Natural killer cell treated with Interleukin-12 subunit alpha and Interleukin-12 subunit beta and Interleukin-15 and Interleukin-18, amount 100 ng/mL, for 72 hours (primary cell): Measurements from ENCODE around the gene ANKRD50. TPM values are rescaled to one million over a fixed set of nuclear protein-coding genes. Genes with fewer than 3 reads are reported as not detected.

Experiments
- ATAC-seq, 2 donors: fragments of 150-1000 bp; cut with Tn5 transposase in 1 of 2; sonication (Bioruptor Pico), chemical (Tn5 transposase) in 1 of 2; 2 replicates each; pipeline ENCODE4 v1.10.0; 2021
- DNase-seq: peaks from one replicate; pipeline ENCODE4 v3.0.0; 2022; ENCODE audit warnings: low spot score
- H3K27ac Mint-ChIP-seq, 2 donors: 1 replicate in 1 of 2; 2 replicates in 1 of 2; pipeline ENCODE4 v1.8.0; 2022; ENCODE audit warnings: mixed read lengths in 2 of 2, mild to moderate bottlenecking in 1 of 2, moderate library complexity in 1 of 2
- H3K27me3 Mint-ChIP-seq, 2 donors: 1 replicate in 1 of 2; 2 replicates in 1 of 2; pipeline ENCODE4 v1.8.0; 2022; ENCODE audit warnings: mixed read lengths in 2 of 2
- H3K36me3 Mint-ChIP-seq: one replicate; pipeline ENCODE4 v1.8.0; 2022; ENCODE audit warnings: mixed read lengths
- H3K4me1 Mint-ChIP-seq, 2 donors: 1 replicate in 1 of 2; 2 replicates in 1 of 2; pipeline ENCODE4 v1.8.0; 2022; ENCODE audit warnings: low read depth in 2 of 2, mixed read lengths in 2 of 2, mild to moderate bottlenecking in 1 of 2
- H3K4me3 Mint-ChIP-seq: one replicate; pipeline ENCODE4 v1.8.0; 2022; ENCODE audit warnings: mixed read lengths
- H3K9me3 Mint-ChIP-seq: 2 replicates; pipeline ENCODE4 v1.8.0; 2022; ENCODE audit warnings: mixed read lengths
- total RNA-seq, 2 donors: library from RNA; stranded (reverse); gene quantifications; one replicate each; pipeline ENCODE4 v1.2.3, GENCODE V29; 2022

The ANKRD50 gene
- total RNA-seq, 2 donors from 2014 or later, result 0.42 to 0.71 TPM

- Mint-ChIP-seq H3K4me1 (no peaks in the 10 kb centered on the region), H3K4me3 (no peak overlapping the region), H3K27ac (no peak overlapping the region), H3K36me3 (no peaks in the 10 kb centered on the region), H3K27me3 (peaks cover 4 to 24% of the 10 kb centered on the region in 2 donors), H3K9me3 (no peaks in the 10 kb centered on the region)
- ATAC-seq, result no peak
- no peak for DNase-seq
Observed at GRCh38 chr4:124726269-124726668, 13.7 kb upstream of the ANKRD50 start.

DNA sequence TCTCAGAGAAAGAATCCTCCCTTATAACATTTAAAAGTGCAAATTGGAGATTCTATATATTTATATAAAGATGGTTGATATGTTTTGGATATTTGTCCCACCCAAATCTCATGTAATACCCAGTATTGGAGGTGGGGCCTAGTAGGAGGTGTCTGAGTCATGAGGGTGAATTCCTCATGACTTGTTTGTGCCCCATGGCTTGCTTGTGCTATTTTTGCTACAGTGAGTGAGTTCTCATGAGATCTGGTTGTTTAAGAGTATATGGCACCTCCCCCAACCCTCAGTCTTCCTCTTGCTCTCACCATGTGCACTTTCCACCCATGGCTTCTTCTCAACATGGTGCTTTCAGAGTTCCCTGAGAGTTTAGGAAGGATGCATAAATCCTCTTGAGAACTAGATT is 9.5 kb upstream of the ANKRD50 start:
- no peaks in the 10 kb centered on the region for H3K9me3 Mint-ChIP-seq
- peaks cover 0 to 17% of the 10 kb centered on the region in 2 donors for H3K27me3 Mint-ChIP-seq
- ATAC-seq, result no peak
- no peak overlapping the region for H3K27ac Mint-ChIP-seq
- H3K36me3 Mint-ChIP-seq, result no peaks in the 10 kb centered on the region
- no peaks in the 10 kb centered on the region for H3K4me1 Mint-ChIP-seq
- DNase-seq, result no peak
- no peak overlapping the region for H3K4me3 Mint-ChIP-seq

GRCh38 chr4:124717101-124717500 is 4.6 kb upstream of the ANKRD50 start:
- no peaks in the 10 kb centered on the region for H3K27me3 Mint-ChIP-seq
- peaks cover 4 to 5% of the 10 kb centered on the region in 2 donors for H3K4me1 Mint-ChIP-seq
- no peak overlapping the region for H3K4me3 Mint-ChIP-seq
- H3K27ac Mint-ChIP-seq, result no peak overlapping the region
- no peak for ATAC-seq
- H3K9me3 Mint-ChIP-seq, result no peaks in the 10 kb centered on the region
- DNase-seq, result no peak
- no peaks in the 10 kb centered on the region for H3K36me3 Mint-ChIP-seq

GRCh38 chr4:124713185-124713592 is 657 bp upstream of the ANKRD50 start:
- Mint-ChIP-seq H3K4me1 (peaks cover 9 to 11% of the 10 kb centered on the region in 2 donors), H3K9me3 (no peaks in the 10 kb centered on the region), H3K27me3 (peaks cover 0 to 4% of the 10 kb centered on the region in 2 donors), H3K4me3 (peak overlapping the region; percentile 87), H3K27ac (peak overlapping the region; percentile 37 to 50), H3K36me3 (no peaks in the 10 kb centered on the region)
- ATAC-seq (no peak), DNase-seq (no peak)

DNA sequence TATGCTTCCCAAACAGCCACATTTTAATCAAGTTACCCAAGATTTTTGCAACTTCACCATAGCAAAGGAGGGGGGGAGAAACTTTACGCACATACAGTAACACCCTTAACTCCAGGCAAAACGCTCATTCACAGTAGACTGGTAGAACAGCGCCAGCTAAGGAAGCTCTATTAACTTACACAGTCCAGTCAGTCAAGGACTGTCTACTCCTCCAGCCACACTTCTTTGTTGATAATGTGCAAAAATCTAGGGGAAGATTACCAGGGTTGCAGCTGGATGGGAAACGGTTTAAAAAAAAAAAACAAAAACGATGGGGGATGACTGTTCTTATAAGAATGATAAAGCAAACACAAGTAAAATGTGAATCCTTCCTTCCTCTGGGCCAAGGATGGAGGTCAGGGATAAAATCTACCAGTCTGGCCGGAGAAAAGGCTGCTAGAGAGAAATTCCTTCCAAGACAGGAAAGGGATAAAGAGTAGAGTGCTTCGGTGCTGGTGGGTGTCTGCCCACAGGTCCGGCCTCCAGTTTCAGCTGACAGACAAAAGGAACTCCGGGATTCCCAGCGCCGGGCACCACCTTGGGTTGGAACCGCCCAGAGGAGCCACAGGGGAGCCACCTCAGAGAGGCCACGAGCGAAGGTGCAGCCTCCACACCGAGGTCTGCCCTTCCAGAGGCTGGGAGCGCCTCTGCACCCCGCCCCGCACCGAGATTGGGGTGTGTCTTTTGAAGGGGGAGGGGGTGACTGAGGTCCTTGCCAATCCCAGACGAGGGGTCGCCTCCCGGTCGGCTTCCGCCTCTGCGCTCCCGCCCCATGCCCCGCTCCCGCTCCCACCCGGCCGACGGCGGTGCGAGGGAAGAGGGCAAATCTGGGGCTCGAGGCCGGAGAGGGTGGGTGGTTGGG is 811 bp downstream of the ANKRD50 start:
- ATAC-seq (peak; percentile 17 to 33), DNase-seq (no peak)
- H3K4me3 Mint-ChIP-seq, result no peak overlapping the region
- H3K36me3 Mint-ChIP-seq, result no peaks in the 10 kb centered on the region
- peak overlapping the region in 1 of 2 donors; percentile 54 for H3K27ac Mint-ChIP-seq
- peaks cover 0 to 4% of the 10 kb centered on the region in 2 donors for H3K27me3 Mint-ChIP-seq
- H3K9me3 Mint-ChIP-seq, result no peaks in the 10 kb centered on the region
- H3K4me1 Mint-ChIP-seq, result peaks cover 9 to 11% of the 10 kb centered on the region in 2 donors

DNA sequence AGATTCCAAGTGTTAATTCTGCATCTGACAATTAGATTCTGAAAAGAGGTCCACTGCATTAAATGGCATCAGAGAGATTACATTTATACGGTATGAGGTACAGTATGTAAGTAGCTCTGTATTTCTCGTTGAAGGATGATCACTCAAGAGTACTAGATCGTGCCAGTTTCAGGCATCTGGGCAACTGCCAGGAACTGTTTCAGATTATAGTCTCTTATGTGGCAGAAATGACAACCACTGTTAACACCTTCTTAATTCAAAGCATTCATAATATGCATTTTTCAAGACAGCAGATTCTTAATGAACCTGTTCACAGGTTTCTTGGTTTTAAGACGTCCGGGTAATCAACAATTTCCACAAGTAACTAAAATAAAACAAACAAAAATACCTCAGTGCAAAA is 1.6 kb downstream of the ANKRD50 start:
- H3K4me3 Mint-ChIP-seq, result no peak overlapping the region
- H3K36me3 Mint-ChIP-seq, result no peaks in the 10 kb centered on the region
- H3K27me3 Mint-ChIP-seq, result peaks cover 0 to 4% of the 10 kb centered on the region in 2 donors
- no peak for ATAC-seq
- peaks cover 9 to 11% of the 10 kb centered on the region in 2 donors for H3K4me1 Mint-ChIP-seq
- H3K27ac Mint-ChIP-seq, result no peak overlapping the region
- H3K9me3 Mint-ChIP-seq, result no peaks in the 10 kb centered on the region
- no peak for DNase-seq

DNA sequence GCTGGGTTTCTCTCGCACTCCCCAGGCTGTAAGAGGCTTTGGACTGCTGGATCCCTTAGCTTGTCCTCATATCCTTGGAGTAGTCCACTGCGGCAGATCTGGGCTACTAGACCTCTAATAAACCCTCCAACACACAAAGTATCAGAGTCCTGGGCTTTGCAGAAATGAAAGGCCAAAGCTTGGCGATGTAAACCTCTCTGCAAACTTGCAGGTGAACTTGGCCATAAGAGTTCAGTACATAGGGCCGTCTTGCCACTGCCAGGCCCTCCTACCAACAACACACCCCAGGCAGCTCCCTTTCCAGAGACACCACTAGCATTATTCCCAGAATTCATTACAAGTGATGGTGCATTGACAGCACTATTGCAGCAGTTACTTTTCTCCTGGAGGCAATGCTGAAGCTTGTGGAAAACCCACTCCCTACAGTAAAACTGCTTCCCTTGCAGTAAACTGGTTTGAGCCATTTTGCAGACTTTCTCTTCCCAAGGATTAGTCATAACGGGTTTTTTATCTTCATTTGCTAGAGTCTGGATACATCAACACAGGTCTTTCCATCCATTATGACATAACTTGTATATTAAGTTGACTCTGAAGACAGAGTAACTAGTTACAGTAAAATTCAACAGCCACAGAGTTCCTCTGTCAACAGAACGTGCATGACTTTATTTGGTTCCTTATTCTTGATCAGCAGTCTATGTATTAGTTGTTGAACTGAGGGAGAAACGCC is 2.4 kb downstream of the ANKRD50 start:
- Mint-ChIP-seq H3K4me1 (peaks cover 9 to 11% of the 10 kb centered on the region in 2 donors), H3K9me3 (no peaks in the 10 kb centered on the region)

GRCh38 chr4:124708517-124709300 is 3.8 kb downstream of the ANKRD50 start:
- ATAC-seq (no peak), DNase-seq (no peak)
- H3K4me1 Mint-ChIP-seq, result peaks cover 9 to 11% of the 10 kb centered on the region in 2 donors
- H3K27me3 Mint-ChIP-seq, result peaks cover 0 to 4% of the 10 kb centered on the region in 2 donors
- H3K36me3 Mint-ChIP-seq, result no peaks in the 10 kb centered on the region
- H3K9me3 Mint-ChIP-seq, result no peaks in the 10 kb centered on the region
- H3K4me3 Mint-ChIP-seq, result no peak overlapping the region
- no peak overlapping the region for H3K27ac Mint-ChIP-seq

More for the DNA sequence above, 2.4 kb downstream of the ANKRD50 start:
- DNase-seq (no peak), ATAC-seq (no peak)
- H3K27ac Mint-ChIP-seq, result no peak overlapping the region
- H3K36me3 Mint-ChIP-seq, result no peaks in the 10 kb centered on the region
- H3K4me3 Mint-ChIP-seq, result no peak overlapping the region
- peaks cover 0 to 4% of the 10 kb centered on the region in 2 donors for H3K27me3 Mint-ChIP-seq

DNA sequence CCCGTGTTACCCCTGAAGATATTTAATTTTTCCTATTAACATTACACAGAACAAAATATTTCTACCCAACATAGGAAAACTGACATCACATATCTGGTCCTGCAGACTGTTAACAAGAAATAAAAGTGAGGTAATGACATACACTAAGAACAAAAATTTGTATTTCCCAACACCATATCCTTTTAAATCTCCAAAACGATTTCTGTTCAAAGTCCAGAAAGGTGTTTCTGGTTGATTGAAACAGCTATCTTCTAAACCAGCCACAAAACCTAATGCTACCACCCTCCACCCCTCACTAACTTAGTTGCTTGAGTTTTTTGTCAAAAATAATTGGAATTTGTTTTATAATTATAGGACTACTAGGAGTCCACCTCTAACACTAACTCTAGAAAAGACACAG is 7.1 kb downstream of the ANKRD50 start:
- ATAC-seq (no peak), DNase-seq (no peak)
- no peaks in the 10 kb centered on the region for H3K9me3 Mint-ChIP-seq
- no peaks in the 10 kb centered on the region for H3K36me3 Mint-ChIP-seq
- H3K4me1 Mint-ChIP-seq, result peaks cover 4 to 7% of the 10 kb centered on the region in 2 donors
- H3K27ac Mint-ChIP-seq, result no peak overlapping the region
- no peak overlapping the region for H3K4me3 Mint-ChIP-seq
- peaks cover 0 to 4% of the 10 kb centered on the region in 2 donors for H3K27me3 Mint-ChIP-seq

- Mint-ChIP-seq H3K4me3 (no peak overlapping the region), H3K4me1 (peaks cover 0 to under 1% of the 10 kb centered on the region in 2 donors), H3K27me3 (no peaks in the 10 kb centered on the region), H3K27ac (no peak overlapping the region), H3K9me3 (no peaks in the 10 kb centered on the region), H3K36me3 (no peaks in the 10 kb centered on the region)
- ATAC-seq (no peak), DNase-seq (no peak)
Observed at GRCh38 chr4:124703154-124703553, 9.4 kb downstream of the ANKRD50 start.

DNA sequence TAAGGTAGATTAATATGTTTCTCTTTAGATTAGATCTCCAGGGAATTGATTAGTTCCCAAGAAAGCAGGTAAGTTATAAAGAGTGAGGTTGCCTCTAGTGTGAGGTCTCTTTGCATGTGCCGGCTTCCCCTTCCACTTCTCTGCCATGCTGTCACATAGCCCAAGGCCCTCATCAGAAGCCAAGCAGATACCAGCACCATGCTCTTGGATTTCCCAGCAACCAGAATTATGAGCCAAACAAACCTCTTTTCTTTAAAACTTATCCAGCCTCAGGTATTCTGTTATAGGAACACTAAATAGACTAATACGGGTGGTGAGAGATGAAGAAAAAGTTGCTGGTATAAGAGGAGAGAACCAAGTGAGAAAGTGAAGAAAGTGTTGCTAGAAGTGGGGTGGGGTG is 15.1 kb downstream of the ANKRD50 start:
- no peak overlapping the region for H3K4me3 Mint-ChIP-seq
- H3K9me3 Mint-ChIP-seq, result no peaks in the 10 kb centered on the region
- no peak for DNase-seq
- no peaks in the 10 kb centered on the region for H3K4me1 Mint-ChIP-seq
- ATAC-seq, result no peak
- no peak overlapping the region for H3K27ac Mint-ChIP-seq
- no peaks in the 10 kb centered on the region for H3K27me3 Mint-ChIP-seq
- H3K36me3 Mint-ChIP-seq, result peaks cover 4% of the 10 kb centered on the region

DNA sequence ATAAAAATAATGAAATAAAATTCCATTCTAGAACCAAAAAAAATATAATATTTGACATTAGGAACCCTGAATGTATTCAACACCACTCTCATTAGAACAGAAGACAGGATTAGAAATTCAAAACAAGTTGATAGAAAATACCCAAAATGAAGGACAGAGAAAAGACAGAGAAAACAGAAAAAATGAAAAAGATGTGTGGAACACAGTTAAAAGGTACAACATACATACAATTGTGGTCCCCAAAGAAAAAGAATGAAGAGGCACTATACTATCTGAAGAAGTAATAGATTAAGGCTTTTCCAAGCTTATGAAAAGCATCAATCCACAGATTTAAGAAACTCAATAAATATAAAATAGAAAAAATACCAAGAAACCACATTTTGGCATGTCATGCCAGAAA is 16.4 kb downstream of the ANKRD50 start:
- DNase-seq, result no peak

DNA sequence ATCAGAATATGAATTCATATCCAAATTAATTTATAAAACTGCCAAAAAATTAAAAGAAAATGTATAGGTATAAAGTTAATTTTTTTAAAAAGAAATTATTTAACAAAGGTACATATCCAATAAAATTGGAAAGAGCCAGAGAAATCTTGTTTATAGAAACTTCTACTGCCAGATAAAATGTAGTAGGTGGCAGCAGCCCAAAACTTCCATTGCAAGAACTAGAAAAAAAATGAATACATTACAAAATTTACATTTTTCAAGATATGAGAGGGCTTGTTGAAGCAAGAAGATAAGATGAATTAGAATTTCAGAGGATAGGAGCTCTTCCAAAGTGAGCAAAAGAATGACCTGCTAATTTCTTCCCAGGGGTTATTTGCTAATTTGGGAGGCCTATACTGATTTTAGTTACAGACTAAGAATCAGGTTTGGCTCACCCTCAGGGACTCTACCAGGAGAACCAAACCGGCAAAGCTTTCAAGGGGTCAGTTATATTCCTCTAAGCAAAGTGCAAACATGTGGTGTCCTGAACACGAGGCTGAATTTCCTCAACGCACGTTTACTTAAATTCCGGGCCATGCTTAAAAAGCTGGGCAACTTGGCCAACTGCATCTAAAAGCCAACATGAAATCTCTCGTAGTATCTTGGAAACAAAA is 17.5 kb downstream of the ANKRD50 start:
- DNase-seq (no peak), ATAC-seq (no peak)
- Mint-ChIP-seq H3K4me3 (no peak overlapping the region), H3K4me1 (no peaks in the 10 kb centered on the region), H3K9me3 (no peaks in the 10 kb centered on the region), H3K27me3 (no peaks in the 10 kb centered on the region), H3K27ac (no peak overlapping the region), H3K36me3 (peaks cover 4% of the 10 kb centered on the region)

More for the DNA sequence above, 16.4 kb downstream of the ANKRD50 start:
- H3K4me1 Mint-ChIP-seq, result no peaks in the 10 kb centered on the region
- no peak for ATAC-seq
- H3K36me3 Mint-ChIP-seq, result peaks cover 4% of the 10 kb centered on the region
- no peaks in the 10 kb centered on the region for H3K9me3 Mint-ChIP-seq
- H3K27me3 Mint-ChIP-seq, result no peaks in the 10 kb centered on the region
- H3K4me3 Mint-ChIP-seq, result no peak overlapping the region
- no peak overlapping the region for H3K27ac Mint-ChIP-seq
